H1 (cell line): ENCODE results near the gene PAN2. TPM values are rescaled to one million over a fixed set of nuclear protein-coding genes. Genes with fewer than 3 reads are reported as not detected.

Experiments
- CTCF ChIA-PET: fragments of 300-600 bp; sonication (Branson Sonifier 250); formaldehyde crosslinking; loops from one replicate; lab custom pipeline; 2021; ENCODE audit not compliant: partially characterized antibody; lab: Charles Lee
- POLR2A ChIA-PET: fragments of 300-600 bp; sonication (Branson Sonifier 250); formaldehyde crosslinking; loops from one replicate; lab custom pipeline; 2021; ENCODE audit warnings: inconsistent platforms; ENCODE audit not compliant: partially characterized antibody; lab: Charles Lee
- DNase-seq, 2 experiments: peaks; one replicate each; pipeline versions ENCODE4 v3.0.0 to v3.0.0-alpha.2; 2010 to 2022; ENCODE audit warnings: low spot score in 2 of 2, low read depth in 1 of 2, mixed read lengths in 1 of 2
- FAIRE-seq: peaks from 2 replicates; lab custom pipeline; 2011; peaks lifted over from hg19 to GRCh38; lab: Jason Lieb, UNC
- H2AFZ ChIP-seq: 2 replicates; pipeline ENCODE4 v1.8.1; 2012; ENCODE audit warnings: low read length, inconsistent platforms
- H2AK5ac ChIP-seq: 2 replicates; pipeline ENCODE4 v1.6.1; 2013; ENCODE audit warnings: low read depth, low read length
- H2BK120ac ChIP-seq: replicated peaks from 2 replicates; pipeline ENCODE3; 2013; ENCODE audit warnings: low read depth, low read length, inconsistent platforms
- H2BK12ac ChIP-seq: 2 replicates; pipeline ENCODE4 v1.6.1; 2013; ENCODE audit warnings: low read depth, low read length
- H2BK15ac ChIP-seq: 2 replicates; pipeline ENCODE4 v1.6.1; 2013; ENCODE audit warnings: low read length
- H2BK20ac ChIP-seq: 2 replicates; pipeline ENCODE4 v1.6.1; 2013; ENCODE audit warnings: low read length
- H2BK5ac ChIP-seq: 2 replicates; pipeline ENCODE4 v1.6.1; 2013; ENCODE audit warnings: low read depth, low read length
- H3K14ac ChIP-seq: 2 replicates; pipeline ENCODE4 v1.6.1; 2013; ENCODE audit warnings: inconsistent platforms; ENCODE audit not compliant: insufficient read length
- H3K18ac ChIP-seq: 2 replicates; pipeline ENCODE4 v1.6.1; 2013; ENCODE audit warnings: low read length; ENCODE audit errors: extremely low read depth
- H3K23ac ChIP-seq: 2 replicates; pipeline ENCODE4 v1.6.1; 2013; ENCODE audit warnings: inconsistent platforms; ENCODE audit not compliant: insufficient read length
- H3K23me2 ChIP-seq: 2 replicates; pipeline ENCODE4 v1.6.1; 2013; ENCODE audit warnings: low read depth, low read length
- H3K27ac ChIP-seq: 2 replicates; pipeline ENCODE4 v1.6.1; 2011; ENCODE audit warnings: low read depth, low read length, inconsistent platforms
- H3K27me3 ChIP-seq, 4 experiments: replicated peaks in 1 of 4; 1 replicate in 1 of 4; 2 replicates in 3 of 4; pipeline versions ENCODE4 v1.6.1 to v1.8.1; 2011 to 2013; ENCODE audit warnings: low read length in 3 of 4, mild to moderate bottlenecking in 3 of 4, inconsistent platforms in 2 of 4, mixed read lengths in 2 of 4, moderate library complexity in 1 of 4; ENCODE audit not compliant: control insufficient read depth in 3 of 4, insufficient read depth in 3 of 4; ENCODE audit errors: extremely low read depth in 1 of 4
- H3K36me3 ChIP-seq, 4 experiments: 2 replicates each; pipeline versions ENCODE4 v1.6.1 to v1.8.1; 2011 to 2013; ENCODE audit warnings: mild to moderate bottlenecking in 4 of 4, low read length in 3 of 4, moderate library complexity in 2 of 4, control low read depth in 1 of 4, inconsistent platforms in 1 of 4; ENCODE audit not compliant: insufficient read depth in 4 of 4, control insufficient read depth in 2 of 4
- H3K4ac ChIP-seq: replicated peaks from 2 replicates; pipeline ENCODE3; 2013; ENCODE audit warnings: low read length, low read depth, mixed read lengths, inconsistent platforms; ENCODE audit not compliant: insufficient read length
- H3K4me1 ChIP-seq, 4 experiments: replicated peaks in 1 of 4; 1 replicate in 1 of 4; 2 replicates in 3 of 4; pipeline versions ENCODE4 v1.6.1 to v1.8.1; 2011 to 2013; ENCODE audit warnings: low read length in 3 of 4, inconsistent platforms in 2 of 4, mixed read lengths in 1 of 4; ENCODE audit not compliant: insufficient read depth in 4 of 4, control insufficient read depth in 3 of 4
- H3K4me2 ChIP-seq, 2 experiments: 2 replicates each; pipeline versions ENCODE4 v1.6.1 to v1.8.1; 2011 to 2013; ENCODE audit warnings: low read depth in 2 of 2, low read length in 2 of 2, control low read depth in 1 of 2, inconsistent platforms in 1 of 2, mild to moderate bottlenecking in 1 of 2; ENCODE audit not compliant: insufficient read depth in 1 of 2
- H3K4me3 ChIP-seq, 4 experiments: fragments of 200-600, 300-600 bp in 1 of 4; sonication (generic), shearing (Covaris generic), sonication (Bioruptor Twin) in 1 of 4; 2 replicates each; pipeline versions ENCODE4 v1.5.1 to v1.8.1; 2011 to 2016; ENCODE audit warnings: low read length in 4 of 4, low read depth in 3 of 4, control low read depth in 2 of 4, inconsistent platforms in 2 of 4, mild to moderate bottlenecking in 2 of 4, mixed read lengths in 1 of 4, moderate library complexity in 1 of 4; ENCODE audit not compliant: insufficient read depth in 2 of 4; ENCODE audit errors: extremely low read depth in 1 of 4
- H3K56ac ChIP-seq: replicated peaks from 2 replicates; pipeline ENCODE3; 2013; ENCODE audit warnings: low read depth, mild to moderate bottlenecking, mixed read lengths, low read length, inconsistent platforms; ENCODE audit not compliant: insufficient read length
- H3K79me1 ChIP-seq: 2 replicates; pipeline ENCODE4 v1.6.1; 2013; ENCODE audit warnings: low read depth, low read length, control low read depth
- H3K79me2 ChIP-seq, 2 experiments: 2 replicates each; pipeline versions ENCODE4 v1.6.1 to v1.8.1; 2012 to 2013; ENCODE audit warnings: low read length in 2 of 2, mild to moderate bottlenecking in 2 of 2, inconsistent platforms in 1 of 2; ENCODE audit not compliant: insufficient read depth in 2 of 2, control insufficient read depth in 1 of 2
- H3K9ac ChIP-seq, 4 experiments: replicated peaks in 1 of 4; 1 replicate in 1 of 4; 2 replicates in 3 of 4; pipeline versions ENCODE4 v1.6.1 to v1.8.1; 2011 to 2013; ENCODE audit warnings: low read depth in 3 of 4, low read length in 3 of 4, control low read depth in 2 of 4, mild to moderate bottlenecking in 2 of 4, moderate library complexity in 2 of 4, inconsistent platforms in 1 of 4; ENCODE audit errors: extremely low read depth in 1 of 4
- H3K9me3 ChIP-seq, 2 experiments: 2 replicates each; pipeline versions ENCODE4 v1.6.1 to v1.8.1; 2012 to 2013; ENCODE audit warnings: mild to moderate bottlenecking in 2 of 2, moderate library complexity in 2 of 2, control low read depth in 1 of 2, inconsistent platforms in 1 of 2, low read depth in 1 of 2, low read length in 1 of 2, mixed read lengths in 1 of 2; ENCODE audit not compliant: insufficient read depth in 2 of 2
- H4K20me1 ChIP-seq, 2 experiments: replicated peaks in 1 of 2; 2 replicates each; pipeline versions ENCODE3 to v1.8.1; 2011 to 2013; ENCODE audit warnings: inconsistent platforms in 2 of 2, low read length in 2 of 2, mild to moderate bottlenecking in 1 of 2; ENCODE audit not compliant: insufficient read depth in 2 of 2, control insufficient read depth in 1 of 2
- H4K5ac ChIP-seq: 2 replicates; pipeline ENCODE4 v1.6.1; 2013; ENCODE audit warnings: low read length, low read depth, mixed read lengths, inconsistent platforms; ENCODE audit not compliant: insufficient read length
- H4K8ac ChIP-seq: 2 replicates; pipeline ENCODE4 v1.8.0; 2013; ENCODE audit warnings: mild to moderate bottlenecking, moderate library complexity, low read length, inconsistent platforms; ENCODE audit not compliant: insufficient read depth; ENCODE audit errors: extremely low read depth
- H4K91ac ChIP-seq: replicated peaks from 2 replicates; pipeline ENCODE3; 2013; ENCODE audit warnings: low read length, mixed read lengths, inconsistent platforms; ENCODE audit not compliant: insufficient read length
- BRCA1 ChIP-seq: IDR thresholded peaks from 2 replicates; pipeline ENCODE4 v1.6.1; 2012; ENCODE audit warnings: low read depth, low read length, improper control_type of control experiment
- E2F6 ChIP-seq: IDR thresholded peaks from 2 replicates; pipeline ENCODE4 v1.6.1; 2012; ENCODE audit warnings: inconsistent platforms
- EP300 ChIP-seq, 2 experiments: IDR thresholded peaks; 1 replicate in 1 of 2; 2 replicates in 1 of 2; pipeline ENCODE4 v1.6.1; 2011 to 2012; ENCODE audit warnings: low read depth in 2 of 2, low read length in 2 of 2, mild to moderate bottlenecking in 2 of 2, borderline replicate concordance in 1 of 2, inconsistent platforms in 1 of 2, moderate library complexity in 1 of 2
- KDM5A ChIP-seq: fragments of 200-600 bp; IDR thresholded peaks from 2 replicates; pipeline ENCODE4 v1.7.1; 2012; ENCODE audit warnings: mild to moderate bottlenecking, low read length, inconsistent platforms, mixed read lengths
- POLR2AphosphoS5 ChIP-seq: IDR thresholded peaks from 2 replicates; pipeline ENCODE4 v1.6.1; 2011; ENCODE audit warnings: low read depth, low read length
- RAD21 ChIP-seq, 2 experiments: IDR thresholded peaks in 1 of 2; conservative IDR thresholded peaks in 1 of 2; 2 replicates each; pipeline ENCODE4 v1.6.1; 2011; ENCODE audit warnings: low read depth in 2 of 2, low read length in 2 of 2, improper control_type of control experiment in 1 of 2, inconsistent platforms in 1 of 2, mild to moderate bottlenecking in 1 of 2, moderate library complexity in 1 of 2
- RXRA ChIP-seq: IDR thresholded peaks from 2 replicates; pipeline ENCODE4 v1.6.1; 2011; ENCODE audit warnings: low read depth, mild to moderate bottlenecking, low read length, moderate library complexity; ENCODE audit not compliant: insufficient read depth
- SP2 ChIP-seq: IDR thresholded peaks from 2 replicates; pipeline ENCODE4 v1.6.1; 2012; ENCODE audit warnings: mild to moderate bottlenecking, low read length, inconsistent platforms
- TAF1 ChIP-seq: IDR thresholded peaks from 2 replicates; pipeline ENCODE4 v1.6.1; 2011; ENCODE audit warnings: mild to moderate bottlenecking, low read depth, low read length
- TAF7 ChIP-seq: optimal IDR thresholded peaks from 2 replicates; pipeline ENCODE3; 2011; ENCODE audit warnings: low read depth, mild to moderate bottlenecking, inconsistent platforms, low read length, moderate library complexity, borderline replicate concordance
- ZNF274 ChIP-seq: IDR thresholded peaks from 2 replicates; pipeline ENCODE4 v1.7.0; 2012; ENCODE audit warnings: low read length, borderline replicate concordance; ENCODE audit errors: extremely low read depth
- WGBS, 2 experiments: shearing (Covaris generic) in 1 of 2; methylation state at CpG; one replicate each; pipeline versions ENCODE4 v1.1.6 to v1.1.7; 2013 to 2015; ENCODE audit warnings: low lambda C conversion rate in 2 of 2, mixed read lengths in 2 of 2, inconsistent platforms in 1 of 2, low coverage in 1 of 2, missing lambda C conversion rate in 1 of 2; ENCODE audit not compliant: insufficient replicate concordance in 2 of 2, insufficient coverage in 1 of 2, insufficient read length in 1 of 2; ENCODE audit errors: extremely low coverage in 1 of 2, missing lambda C conversion rate in 1 of 2; 5-methylcytosine and 5-hydroxymethylcytosine counted together
- polyA plus RNA-seq, 7 experiments: library from polyadenylated mRNA; depleted of rRNA in 3 of 7; stranded (reverse) in 5 of 7; unstranded in 2 of 7; fragments of >200 nt in 5 of 7; fragments of 200-250 nt in 2 of 7; gene quantifications; 1 replicate in 5 of 7; 2 replicates in 1 of 7; 4 replicates in 1 of 7; pipeline versions ENCODE4 v1.2.1 to v1.2.3, GENCODE V29; 2011 to 2013; ENCODE audit warnings: missing spikeins in 2 of 7, mixed read lengths in 2 of 7
- total RNA-seq: library from RNA; stranded (reverse); fragmentation: NEBNext Ultra II Directional; extraction: Animal tissue kit (Norgen Biotek cat#: 25700); gene quantifications from 2 replicates; pipeline ENCODE4 v1.2.1, GENCODE V29; 2021

PAN2 gene
- total and polyA plus RNA-seq, 2 of the 8 experiments (the other 6 are each of a cell fraction or from before 2014, with no cell fraction given) = 29.6 to 36.7 TPM

- H2BK12ac ChIP-seq = peak overlapping the region; percentile 84
- WGBS, 2 experiments = 47% methylated on average over 8 of the region's 8 CpGs; no CpG with 5 or more reads in 1 of the 2 experiments
- no peak for TF ChIP-seq BRCA1
- peak; percentile 42; the same call in 1 of the 2 replicates for TF ChIP-seq TAF1
- TF ChIP-seq RXRA = no peak
- no peak for TF ChIP-seq ZNF274
- no peak for TF ChIP-seq EP300 (IDR thresholded peaks at IDR 0.05; ENCODE audit: borderline replicate concordance in 1 of 2, low read depth in 2 of 2, low read length in 2 of 2)
- no peak for TF ChIP-seq RAD21 (IDR thresholded peaks at IDR 0.05 in 1 of 2, conservative IDR thresholded peaks at IDR 0.05 in 1 of 2; ENCODE audit: low read depth in 2 of 2, low read length in 2 of 2)
- no peak for TF ChIP-seq KDM5A
- no peak for TF ChIP-seq SP2
- TF ChIP-seq E2F6 = 0 out of 2 replicates have a peak, but pooled peaks have one; percentile 4
- TF ChIP-seq POLR2AphosphoS5 = 0 out of 2 replicates have a peak, but pooled peaks have one; percentile 2
- TF ChIP-seq TAF7 = no peak
These were observed 562 bp downstream of the PAN2 start for GRCh38 chr12:56333197-56333678.

More at GRCh38 chr12:56333197-56333678, 562 bp downstream of the PAN2 start:
- Histone ChIP-seq H3K56ac (peak overlapping the region; percentile 52), H2AFZ (peak overlapping the region; percentile 72; the same call in 1 of the 2 replicates), H3K4me1 (peaks cover 8 to 19% (median 10%) of the 10 kb centered on the region in 4 experiments), H3K79me1 (no peaks in the 10 kb centered on the region), H2BK15ac (0 out of 2 replicates have a peak overlapping the region, but pooled peaks have one; percentile 46), H4K5ac (peak overlapping the region; percentile 86), H3K14ac (peak overlapping the region; percentile 16), H4K20me1 (no peaks in the 10 kb centered on the region), H2BK120ac (no peak overlapping the region), H3K18ac (peak overlapping the region; percentile 93), H2BK5ac (peak overlapping the region; percentile 78), H2BK20ac (peak overlapping the region; percentile 63; the same call in 1 of the 2 replicates), H3K27me3 (no peaks in the 10 kb centered on the region), H3K4ac (no peak overlapping the region), H3K23ac (no peak overlapping the region), H4K8ac (peak overlapping the region; percentile 60; the same call in 1 of the 2 replicates), H3K9ac (peak overlapping the region in 3 of 4 experiments; percentile 51 to 84 (median 69); a peak in 6 of 7 replicates), H3K23me2 (peaks cover 7% of the 10 kb centered on the region; the same call in 1 of the 2 replicates), H3K36me3 (no peaks in the 10 kb centered on the region), H3K79me2 (no peaks in the 10 kb centered on the region), H3K27ac (peak overlapping the region; percentile 81; the same call in 1 of the 2 replicates), H2AK5ac (peak overlapping the region; percentile 88), H4K91ac (peak overlapping the region; percentile 54), H3K9me3 (no peaks in the 10 kb centered on the region), H3K4me3 (peak overlapping the region; percentile 53 to 73 (median 62)), H3K4me2 (peak overlapping the region; percentile 78 to 93)
- DNase-seq (no peak), FAIRE-seq (no peak)
- POLR2A ChIA-PET = interaction anchor here (0.6 to 7.2 kb wide), 18 partner anchors 9 to 252 kb away, joined by 3 to 55 read pairs (median 4); partner anchors contain the start of genes CNPY2, COQ10A, CS and RNF41
- CTCF ChIA-PET = interaction anchor here (0.9 to 7.2 kb wide), 10 partner anchors 8 to 258 kb away, joined by 3 to 38 read pairs (median 4); partner anchors contain the start of genes CNPY2 and STAT2
